Embryonic facial prominence (tissue), 1 donor: ENCODE data around the gene COQ3.
A peak's percentile ranks its signal among the peaks of the same experiment; 100 is the strongest.

ENCODE experiments used
- DNase-seq: peaks from one replicate; pipeline ENCODE4 v3.0.0-alpha.2; 2016; ENCODE audit errors: extremely low spot score

The COQ3 gene, protein sequence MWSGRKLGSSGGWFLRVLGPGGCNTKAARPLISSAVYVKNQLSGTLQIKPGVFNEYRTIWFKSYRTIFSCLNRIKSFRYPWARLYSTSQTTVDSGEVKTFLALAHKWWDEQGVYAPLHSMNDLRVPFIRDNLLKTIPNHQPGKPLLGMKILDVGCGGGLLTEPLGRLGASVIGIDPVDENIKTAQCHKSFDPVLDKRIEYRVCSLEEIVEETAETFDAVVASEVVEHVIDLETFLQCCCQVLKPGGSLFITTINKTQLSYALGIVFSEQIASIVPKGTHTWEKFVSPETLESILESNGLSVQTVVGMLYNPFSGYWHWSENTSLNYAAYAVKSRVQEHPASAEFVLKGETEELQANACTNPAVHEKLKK

DNA sequence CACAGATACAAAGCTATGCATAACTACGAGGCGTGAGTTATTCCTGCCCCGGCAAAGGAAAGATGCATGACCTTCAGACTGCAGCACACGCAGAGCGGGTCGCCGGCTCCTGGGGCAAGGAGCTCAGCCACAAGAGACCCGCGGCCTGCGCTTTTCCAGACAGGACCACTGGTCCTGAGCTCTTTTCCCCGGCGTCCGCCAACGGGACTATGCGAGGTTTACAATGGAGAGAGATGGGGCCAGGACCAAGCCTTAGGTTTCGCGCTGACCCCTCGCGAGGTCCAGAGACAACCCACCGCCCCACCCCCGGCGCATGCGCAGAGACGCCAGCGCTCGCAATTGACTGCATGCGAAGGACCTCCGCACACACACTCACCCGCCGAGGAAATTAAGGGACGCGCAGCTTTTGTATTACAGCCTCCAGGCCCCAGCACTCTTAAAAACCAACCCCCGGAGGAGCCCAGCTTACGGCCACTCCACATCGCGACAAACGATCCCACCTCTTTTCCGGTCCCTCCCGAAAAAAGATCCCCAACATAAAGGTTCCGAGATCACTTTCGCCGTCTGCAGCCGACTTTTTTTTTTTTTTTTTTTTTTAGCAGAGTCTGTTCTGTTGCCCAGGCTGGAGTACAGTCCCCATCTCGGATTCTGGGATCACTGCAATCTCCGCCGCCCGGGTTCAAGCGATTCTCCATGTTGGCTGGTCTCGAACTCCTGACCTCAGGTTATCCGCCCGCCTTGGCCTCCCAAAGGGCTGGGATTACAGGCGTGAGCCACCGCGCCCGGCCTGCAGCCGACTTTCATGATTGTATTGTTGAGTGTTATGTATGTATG, at the start of gene COQ3:
Gene COQ3, minus strand, starts transcription at position 498 of the 834 bp plus-strand sequence. Its CDS starts 16 bp downstream, at position 482.
- DNase-seq = peak; percentile 50

DNA sequence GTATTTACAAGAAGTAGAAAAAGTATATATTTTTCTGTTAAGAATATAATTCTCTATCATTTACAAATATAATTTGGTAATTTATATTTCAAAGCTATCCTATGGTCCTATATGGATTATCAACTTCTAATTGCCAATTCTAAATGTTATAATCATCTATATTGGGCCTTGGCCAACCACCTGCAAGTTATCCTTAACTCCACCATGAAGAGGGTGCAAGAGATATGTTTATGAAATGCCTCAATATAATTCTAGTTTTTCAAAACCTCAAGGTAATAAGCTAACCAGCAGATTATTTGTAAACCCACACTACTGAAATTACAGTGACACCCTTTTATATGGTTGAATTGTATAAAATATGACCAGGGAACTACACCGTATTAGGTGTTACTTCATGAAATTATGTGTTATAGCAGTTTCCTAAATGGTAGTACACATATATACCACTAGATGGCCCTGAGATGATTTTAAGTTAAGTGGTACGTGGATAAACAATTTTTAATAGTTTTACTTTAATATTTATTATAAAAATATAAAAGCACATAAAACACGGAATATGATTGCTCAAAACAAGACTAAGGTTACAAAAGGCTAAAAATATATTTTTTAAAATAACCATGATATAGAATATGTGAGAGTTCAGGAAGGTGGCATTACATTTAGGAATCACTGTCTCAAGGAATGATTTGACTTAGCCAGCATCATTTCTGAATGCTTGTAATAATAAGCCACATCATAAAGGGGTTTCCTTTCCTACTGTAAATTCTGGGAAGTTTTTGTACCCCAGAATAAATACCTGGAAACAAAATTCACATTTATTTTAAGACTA, 40.9 kb upstream of the COQ3 start:
- no peak for DNase-seq

DNA sequence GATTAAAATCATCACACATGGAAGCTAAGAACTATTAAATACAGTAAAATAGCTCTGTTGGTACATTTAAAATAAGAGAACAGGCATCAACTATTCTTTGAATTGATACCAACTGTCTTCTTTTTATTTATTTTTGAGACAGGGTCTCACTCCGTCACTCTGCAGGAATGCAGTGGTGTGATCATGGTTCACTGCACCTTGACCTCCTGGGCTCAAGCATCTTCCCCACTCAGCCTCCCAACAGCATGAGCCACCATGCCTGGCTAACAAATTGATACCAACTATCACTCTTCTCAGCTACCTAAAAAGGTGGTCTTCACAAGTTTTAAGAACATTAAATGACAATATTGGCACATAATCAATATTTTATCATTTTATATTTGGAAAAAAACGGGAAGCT, 38.9 kb upstream of the COQ3 start:
- no peak for DNase-seq

DNA sequence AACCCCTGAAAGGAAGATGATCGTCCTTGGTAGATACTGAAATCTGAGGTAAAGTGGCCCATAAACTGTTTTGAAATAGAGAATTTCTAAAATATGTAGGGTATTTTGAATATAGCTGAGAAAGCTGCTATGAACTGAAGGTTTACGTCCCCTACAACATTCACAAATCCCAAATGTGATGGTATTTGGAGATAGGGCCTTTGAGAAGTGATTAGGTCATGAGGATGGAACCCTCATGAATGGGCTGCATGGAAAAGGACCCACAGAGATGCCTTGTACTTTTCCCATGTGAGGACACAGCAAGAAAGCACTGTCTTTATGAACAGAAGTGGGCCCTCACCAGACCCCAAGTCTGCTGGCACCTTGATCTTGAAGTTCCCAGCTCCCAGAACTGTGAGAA, 37.9 kb upstream of the COQ3 start:
- no peak for DNase-seq

DNA sequence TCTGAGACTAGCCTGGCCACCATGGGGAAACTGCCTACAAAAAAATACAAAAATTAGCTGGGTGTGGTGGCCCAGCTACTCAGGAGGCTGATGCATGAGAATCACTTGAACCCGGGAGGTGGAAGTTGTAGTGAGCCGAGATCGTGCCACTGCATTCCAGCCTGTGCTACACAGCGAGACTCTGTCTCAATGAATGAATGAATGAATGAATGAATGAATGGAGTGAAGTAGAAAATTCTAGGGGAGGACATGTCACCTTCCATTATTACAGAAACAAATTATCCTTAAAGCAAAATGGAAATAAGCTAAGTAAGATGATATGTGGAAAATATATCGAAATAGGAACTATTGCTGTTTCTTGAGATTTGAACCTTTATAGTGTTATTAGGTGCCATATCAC, 34.0 kb upstream of the COQ3 start:
- no peak for DNase-seq

DNA sequence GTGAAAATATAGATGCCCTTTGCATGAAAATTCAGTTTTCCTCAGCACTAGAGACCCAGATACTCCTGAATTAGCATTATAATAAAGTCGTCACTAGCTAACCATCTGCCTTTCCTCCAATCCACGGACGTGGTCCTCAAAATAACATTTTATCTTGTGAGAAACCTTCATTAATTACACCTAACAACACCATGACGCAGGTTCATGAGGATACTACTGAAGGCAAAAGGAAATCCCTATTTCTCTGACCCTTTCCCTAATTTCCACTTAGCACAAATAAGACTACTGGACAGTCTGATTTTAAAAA, 32.4 kb upstream of the COQ3 start:
- DNase-seq = no peak

DNA sequence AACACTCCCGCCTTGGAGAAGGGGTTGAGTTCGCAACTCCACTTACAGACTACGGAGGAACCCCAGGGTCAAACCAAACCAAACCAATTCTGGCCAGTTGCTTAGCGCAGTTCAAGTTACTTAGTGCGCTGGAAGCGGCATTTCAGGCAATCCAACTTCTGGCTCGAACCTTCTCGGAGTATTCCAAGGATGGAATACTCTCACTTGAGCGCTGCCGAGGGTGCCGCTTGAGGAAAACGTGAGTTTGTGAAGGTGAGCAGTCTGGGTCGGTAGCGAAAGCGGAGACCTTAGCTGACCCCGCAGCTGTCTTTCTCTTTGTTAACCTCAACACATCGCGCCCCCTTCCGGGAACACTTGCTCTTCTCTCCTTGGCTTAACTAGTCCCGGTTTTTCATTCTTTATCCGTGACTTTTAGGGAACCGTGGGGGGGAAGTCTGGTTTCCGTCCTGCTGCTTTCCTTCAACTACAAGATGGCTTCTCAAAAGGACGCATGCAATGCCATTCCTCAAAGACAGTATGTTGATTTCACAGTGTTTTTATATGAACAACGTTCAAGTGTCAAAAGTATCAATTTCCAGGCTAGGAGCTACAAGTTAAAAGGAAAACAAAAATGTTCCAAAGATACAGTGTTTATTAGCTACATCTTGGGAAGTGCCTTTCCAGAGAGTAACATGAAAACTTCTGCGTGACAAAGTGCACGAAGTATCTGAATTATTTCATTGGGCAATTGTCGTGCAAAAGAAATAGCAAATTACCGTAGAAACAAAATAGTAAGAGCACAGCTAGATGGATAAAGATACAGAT, 31.9 kb upstream of the COQ3 start:
- DNase-seq = peak; percentile 76

DNA sequence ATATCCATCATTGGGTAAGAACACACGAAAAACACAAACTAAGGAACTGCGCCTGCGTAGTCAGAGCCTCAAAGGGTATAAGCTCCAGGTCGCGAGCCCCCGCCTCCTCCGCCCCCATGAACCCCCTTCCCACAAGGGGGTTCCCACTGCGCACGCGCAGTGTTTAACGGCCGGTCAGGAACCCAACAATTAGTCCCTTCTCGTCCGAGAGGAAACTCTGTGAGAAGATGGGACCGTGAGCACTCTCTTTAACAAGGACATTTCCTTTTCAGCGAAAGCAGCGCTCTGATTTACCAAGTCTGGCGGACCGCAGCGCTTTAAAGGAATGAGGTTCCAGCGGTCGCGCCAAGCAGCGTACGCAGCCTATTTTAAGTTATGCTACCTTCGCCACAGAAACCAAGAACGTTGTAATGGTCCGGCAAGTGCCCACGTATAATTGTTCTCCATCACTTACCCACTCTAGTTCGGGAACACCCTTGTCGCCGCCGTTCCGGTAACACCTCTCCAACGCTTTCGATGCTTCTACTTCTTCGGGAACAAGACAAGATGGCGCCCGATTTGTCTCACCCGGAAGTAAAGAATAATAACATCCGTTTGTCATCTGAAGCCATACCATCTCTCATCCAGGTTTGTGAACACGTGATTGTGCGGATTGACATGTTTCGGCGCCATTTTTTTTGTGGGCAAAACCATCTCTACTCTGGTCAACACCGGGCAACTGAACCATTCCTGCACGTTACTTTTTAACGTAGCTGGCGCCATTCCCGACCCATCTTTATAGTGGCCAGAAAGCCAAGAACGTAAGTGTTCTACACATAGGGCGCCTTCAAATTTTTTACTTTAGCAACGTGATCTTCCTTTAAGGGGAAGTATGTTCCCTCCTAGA, 31.0 kb upstream of the COQ3 start, which contains the start of gene PNISR:
Gene PNISR, minus strand, starts transcription at position 548 of the 886 bp plus-strand sequence. CDS start 10,649 bp downstream, outside the sequence.
- DNase-seq = peak; percentile 97

DNA sequence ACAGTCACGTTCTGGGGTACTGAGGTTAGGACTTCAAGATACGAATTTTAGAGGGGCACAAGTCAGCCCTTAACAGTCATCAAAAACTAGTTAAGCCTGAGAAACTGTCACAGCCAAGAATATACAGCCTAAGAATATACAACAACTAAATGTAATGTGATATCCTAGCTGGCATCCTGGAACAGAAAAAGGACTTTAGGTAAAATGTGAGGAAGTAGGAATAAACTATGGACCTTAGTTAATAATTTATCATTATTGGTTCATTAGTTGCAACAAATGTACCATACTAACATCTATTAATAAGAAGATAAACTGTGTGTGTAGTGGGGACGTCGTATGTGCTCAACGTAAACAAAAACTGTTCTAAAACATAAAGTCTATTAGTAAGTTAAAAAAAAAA, 30.0 kb upstream of the COQ3 start:
- no peak for DNase-seq

DNA sequence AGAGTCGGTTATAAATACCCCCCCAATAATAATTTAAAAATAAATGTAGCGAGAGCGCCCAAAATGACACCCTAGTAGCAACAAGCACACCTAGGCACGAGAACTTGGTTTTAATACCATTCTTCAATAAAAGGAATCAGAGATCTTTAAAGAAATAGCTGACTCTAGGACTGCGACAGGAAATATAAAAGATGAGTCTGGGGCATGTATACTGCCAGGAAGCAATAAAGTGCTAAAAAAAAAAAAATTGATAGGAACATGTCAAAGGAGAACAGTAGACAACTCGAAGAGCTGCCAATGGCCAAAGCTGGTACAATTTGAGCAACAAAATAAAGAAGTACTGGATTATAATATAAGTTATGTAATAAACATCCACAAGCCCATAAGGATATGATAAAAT, 28.9 kb upstream of the COQ3 start:
- DNase-seq = no peak

DNA sequence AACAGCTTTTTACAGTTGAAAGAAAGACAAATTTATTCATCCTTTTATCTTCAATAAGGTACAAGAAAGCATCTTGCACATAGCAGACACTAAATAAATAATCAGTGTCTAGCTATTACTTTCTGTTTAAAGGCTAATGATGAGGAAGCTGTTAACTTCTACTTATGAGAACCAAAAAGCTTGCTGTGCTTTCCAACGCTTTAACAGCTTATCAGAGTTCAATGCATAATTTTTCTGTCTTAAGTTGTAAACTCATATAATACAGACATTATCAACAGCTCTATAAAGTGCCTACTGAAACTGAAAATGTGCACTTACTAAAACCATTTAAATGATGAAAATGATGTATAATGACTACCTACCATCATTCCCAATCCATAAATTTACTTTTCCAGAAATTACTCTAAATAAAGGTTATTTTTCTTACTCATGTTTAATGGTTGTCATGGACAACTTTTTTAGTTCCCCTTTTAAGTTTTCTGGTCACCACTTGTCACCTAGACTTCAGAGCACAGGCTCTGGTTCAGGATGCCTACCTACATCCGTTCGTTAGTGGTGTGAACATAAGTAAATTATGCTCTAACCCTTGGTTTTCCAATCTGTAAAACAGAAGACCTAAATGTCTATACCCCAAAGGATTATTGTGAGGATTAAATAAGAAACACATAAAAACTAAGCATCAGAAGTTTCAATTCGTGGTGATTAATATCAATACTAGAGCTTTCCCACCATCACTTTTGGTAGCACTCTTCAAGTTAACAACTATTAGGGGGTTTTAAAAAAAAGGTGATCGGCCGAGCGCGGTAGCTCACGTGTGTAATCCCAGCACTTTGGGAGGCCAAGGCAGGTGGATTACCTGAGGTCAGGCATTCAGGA, 23.1 kb upstream of the COQ3 start:
- no peak for DNase-seq

DNA sequence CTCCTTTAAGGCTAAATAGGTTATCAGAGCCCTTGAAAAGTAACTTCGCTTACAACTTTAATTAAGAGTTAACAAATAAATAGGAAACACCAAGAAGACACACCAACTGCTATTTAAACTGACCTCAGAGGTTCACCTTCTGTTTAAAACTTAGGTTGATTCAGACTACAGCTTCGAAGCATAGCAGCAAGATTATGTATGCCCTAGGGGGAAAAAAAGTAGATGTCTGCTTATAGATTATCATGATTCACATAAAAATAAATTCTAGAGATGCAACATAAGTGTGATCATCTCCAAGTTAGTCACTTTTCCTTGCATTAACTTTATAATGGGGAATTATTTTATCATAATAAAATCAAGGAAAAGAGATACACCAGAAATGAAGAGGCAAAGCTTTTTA, 22.2 kb upstream of the COQ3 start:
- DNase-seq = no peak

DNA sequence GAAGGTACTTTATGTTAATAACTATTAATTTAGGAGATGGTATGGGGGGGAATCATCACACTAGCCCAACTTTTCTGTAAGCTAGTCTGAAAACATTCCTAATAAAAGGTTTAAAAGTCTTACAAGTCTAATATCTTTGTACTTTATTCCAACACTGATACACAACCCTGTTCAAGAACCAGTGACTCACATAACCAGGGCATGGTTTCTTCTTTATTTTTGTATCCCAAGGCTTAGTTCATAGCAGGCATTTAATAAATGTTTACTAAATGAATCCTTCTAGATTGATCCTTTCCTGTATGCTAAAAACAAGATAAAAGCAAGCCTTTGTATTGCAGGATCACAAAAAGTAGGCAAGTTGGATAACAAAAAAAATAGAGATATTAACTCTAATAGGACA, 21.5 kb upstream of the COQ3 start:
- no peak for DNase-seq

DNA sequence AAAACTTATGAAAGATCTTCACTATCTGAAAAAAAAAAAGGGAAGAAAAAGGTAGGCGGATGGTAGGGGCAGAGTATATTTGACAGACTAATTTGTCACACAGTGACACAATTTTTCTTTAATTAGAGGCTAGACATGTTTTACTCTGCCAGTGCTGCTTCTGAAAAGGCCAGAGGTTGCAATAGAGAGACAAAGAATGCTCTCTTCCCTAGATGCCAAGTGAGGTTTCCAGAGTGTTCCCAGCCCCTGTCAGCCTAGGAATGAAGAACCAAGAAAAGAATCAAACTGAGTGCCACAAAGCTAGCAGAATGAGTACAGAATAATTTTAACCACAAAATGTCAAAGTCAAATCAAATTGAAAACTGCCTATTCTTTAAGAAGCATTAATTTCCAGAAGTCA, 18.1 kb upstream of the COQ3 start:
- no peak for DNase-seq

DNA sequence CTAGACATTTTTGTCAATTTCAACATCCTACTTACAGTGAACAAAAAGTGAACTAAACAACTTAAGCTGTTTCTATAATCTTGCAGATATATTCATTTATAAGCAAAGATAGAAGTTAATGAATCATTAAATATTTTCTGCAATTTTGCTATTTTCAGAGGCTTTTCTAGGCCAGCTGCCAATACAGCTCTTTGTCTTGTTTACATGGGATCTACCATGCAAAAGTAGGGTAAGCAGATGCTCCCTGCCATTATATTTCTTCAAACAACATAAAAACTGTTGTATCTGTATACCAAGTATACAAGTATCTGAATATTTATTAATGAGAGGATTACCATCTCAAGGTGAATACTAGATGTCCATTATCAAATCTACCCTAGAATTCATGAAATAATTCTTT, 15.7 kb upstream of the COQ3 start:
- no peak for DNase-seq

DNA sequence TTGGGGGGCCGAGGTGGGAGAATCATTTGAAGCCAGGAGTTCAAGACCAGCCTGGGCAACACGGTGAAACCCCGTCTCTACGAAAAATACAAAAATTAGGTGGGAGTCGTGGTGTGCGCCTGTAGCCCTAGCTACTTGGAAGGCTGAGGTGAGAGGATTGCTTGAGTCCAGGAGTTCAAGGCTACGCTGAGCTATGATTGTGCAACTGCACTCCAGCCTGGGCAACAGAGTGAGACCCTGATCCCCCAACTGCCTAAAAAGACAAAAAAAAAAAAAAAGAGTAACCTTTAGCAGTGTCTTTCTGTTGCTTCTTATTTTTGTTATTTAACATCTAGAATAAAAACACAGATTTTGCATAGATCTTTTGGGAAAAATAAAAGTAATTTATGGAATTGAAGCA, 13.1 kb upstream of the COQ3 start:
- no peak for DNase-seq

DNA sequence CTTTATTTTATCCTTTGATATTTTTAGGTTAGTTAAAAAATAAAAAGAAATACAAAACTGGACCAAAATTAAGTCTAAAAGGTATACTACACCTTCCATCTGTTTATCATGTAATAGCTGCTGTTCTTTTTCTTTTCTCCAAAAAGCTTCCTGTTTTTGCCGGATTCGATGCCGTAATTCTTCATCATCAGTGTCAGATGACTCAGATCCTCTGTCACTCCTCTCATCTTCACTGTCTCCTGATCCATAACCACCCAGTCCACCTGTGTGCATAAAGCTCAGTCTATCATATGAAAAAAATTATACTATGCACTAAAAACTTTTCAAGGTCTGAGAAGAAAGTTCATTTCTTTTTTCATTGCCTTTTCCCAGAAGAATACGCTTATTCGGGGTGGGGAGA, 8.5 kb upstream of the COQ3 start:
- DNase-seq = no peak

DNA sequence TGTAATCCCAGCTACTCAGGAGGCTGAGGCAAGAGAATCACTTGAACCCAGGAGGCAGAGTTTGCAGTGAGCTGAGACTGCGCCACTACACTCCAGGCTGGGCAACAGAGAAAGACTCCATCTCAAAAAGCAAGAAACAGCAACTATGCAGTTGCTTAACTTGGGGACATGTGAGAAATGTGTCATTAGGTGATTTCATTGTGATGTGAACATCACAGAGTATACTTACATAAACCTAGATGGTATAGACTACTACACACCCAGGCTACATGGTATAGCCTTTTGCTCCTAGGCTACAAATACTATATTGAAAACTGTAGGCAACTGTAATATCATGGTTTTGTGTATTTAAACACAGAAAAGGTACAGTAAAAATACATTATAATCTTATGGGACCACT, 3.3 kb upstream of the COQ3 start:
- no peak for DNase-seq

DNA sequence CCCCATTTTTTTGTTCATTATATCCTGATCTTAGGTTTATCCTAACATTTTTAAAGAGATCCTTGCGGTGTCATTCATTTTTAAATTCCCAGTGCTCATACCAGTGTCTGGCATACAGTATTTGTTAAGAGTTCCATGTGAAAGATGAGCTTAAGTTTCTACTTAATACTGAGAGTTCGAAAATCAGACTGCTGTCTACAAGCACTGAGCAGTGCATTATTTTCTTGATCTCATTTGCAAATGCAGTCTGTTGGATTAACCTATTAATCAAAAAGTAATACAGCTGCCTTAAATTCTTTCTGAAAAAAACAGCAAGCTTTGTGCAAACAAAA, 663 bp downstream of the COQ3 start:
- no peak for DNase-seq

DNA sequence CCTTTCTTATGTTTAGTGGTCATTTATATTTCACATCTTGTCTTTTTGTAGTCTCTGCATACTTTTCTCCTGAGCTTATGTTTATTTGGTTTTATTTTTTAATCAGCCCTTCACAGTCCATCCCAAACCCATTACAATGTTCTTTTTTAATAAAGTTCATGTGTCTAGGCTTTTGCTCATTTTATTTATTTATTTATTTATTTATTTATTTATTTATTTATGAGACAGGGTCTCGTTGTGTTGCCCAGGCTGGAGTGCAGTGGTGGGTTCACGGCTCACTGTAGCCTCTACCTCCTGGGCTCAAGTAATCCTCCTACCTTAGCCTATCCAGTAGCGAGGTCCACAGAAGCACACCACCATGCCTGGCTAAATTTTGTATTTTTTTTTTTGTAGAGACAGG, 3.1 kb downstream of the COQ3 start:
- DNase-seq = no peak
